Measurements from ENCODE around the gene DUSP7.
"Not testable (repeated sequence)": the region's sequence is repeated elsewhere in the genome, so short reads cannot be mapped to it uniquely, and the experiment has no call there.

The DUSP7 gene

GRCh38 chr3:52050571-52050970 lies 5.8 kb downstream of the DUSP7 start:
- no peak for DNase-seq (ENCODE audit: low read depth in 3 of 3, low spot score in 1 of 3)

DNA sequence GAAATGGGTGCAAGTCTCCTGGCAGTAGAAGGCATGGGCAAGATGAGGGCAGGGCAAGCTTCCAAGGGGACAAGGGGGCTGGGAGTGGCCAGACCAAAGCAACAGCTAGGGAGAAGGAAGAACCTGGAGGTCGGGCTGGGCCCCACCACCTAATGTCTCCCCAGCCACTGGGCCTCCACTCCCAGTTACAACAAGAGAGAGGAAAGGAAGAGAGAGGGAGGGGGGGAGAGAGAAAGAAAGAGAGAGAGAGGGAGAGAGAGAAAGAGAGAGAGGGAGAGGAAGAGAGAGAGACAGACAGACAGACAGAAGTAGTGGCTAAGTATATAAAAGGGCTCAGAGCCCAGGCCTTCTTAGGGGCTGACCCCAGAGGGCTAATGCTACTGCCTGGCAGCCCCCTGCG lies 6.9 kb downstream of the DUSP7 start:
- DNase-seq (ENCODE audit: low read depth in 3 of 3, low spot score in 1 of 3) = no peak

DNA sequence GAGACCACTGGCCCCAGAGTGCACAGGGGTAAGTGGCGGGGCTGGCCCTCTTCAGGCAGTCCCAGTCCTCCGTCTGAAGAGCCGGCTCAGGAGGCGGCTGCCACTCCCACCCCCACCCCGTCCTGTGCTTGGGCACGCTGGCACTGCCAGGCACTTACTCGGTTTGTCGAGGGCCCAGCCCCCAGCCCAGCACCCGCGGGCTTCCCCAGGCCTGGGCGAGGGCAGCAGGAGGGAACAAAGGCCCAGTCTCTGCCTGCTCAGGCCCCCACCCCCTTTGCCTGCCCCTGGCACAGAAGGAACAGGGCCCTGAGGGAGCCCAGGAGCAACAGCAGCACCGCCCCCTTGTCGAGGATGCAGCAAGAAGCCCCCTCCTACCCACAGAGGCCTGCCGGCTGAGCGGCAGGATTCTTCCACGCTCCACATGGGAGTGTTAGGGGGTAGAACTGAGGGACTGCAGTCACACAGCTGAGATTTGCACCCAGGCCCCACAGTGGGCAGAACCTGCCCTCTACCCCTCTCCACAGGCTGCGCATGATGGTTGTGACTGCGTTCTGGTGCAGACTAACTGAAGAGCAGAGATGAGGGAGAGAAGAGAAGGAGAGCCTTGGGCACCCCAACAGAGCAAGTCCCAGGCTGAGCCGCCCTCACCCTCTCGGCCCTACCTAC lies 8.9 kb downstream of the DUSP7 start:
- no peak for DNase-seq (ENCODE audit: low read depth in 3 of 3, low spot score in 1 of 3)

GRCh38 chr3:52046902-52047239 lies 9.5 kb downstream of the DUSP7 start:
- no peak for DNase-seq (ENCODE audit: low read depth in 3 of 3, low spot score in 1 of 3)

GRCh38 chr3:52046186-52046901 lies 10.0 kb downstream of the DUSP7 start:
- DNase-seq (ENCODE audit: low read depth in 3 of 3, low spot score in 1 of 3) = no peak

DNA sequence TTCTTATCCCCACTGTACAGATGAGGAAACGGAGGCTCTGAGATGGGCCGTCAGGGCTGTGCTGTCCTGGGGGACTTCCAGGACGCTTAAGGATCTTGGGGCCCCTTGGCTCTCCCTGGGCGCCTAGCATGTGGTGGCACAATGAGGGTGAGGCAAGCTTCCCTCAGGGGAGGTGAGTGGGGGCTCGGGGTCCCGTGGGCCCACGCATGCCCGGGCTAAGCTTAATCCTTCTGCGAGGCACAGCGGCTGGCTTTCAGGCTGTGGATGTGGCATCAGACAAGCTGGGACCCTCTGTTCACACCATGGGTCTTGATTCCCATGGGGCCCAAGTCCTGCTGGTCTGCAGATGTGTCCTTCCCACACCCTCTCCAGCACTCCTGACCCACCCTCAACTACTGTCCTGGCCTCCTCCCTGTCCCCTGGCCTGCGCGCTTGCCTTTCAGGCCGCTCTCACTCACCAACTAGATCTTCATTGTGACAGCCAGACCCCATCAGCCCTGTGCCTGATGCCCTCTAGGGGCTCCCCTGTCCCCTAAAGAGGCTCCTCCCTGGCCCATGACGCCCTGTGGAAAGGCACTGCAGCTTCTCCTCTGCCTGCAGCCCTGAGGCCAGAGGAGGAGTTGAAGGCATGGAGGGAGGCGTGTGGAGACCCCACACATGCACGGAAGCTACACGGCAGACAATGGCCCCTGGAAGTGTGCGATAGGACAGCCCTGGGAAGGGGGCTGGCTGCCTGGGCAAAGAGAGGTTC lies 11.3 kb downstream of the DUSP7 start:
- DNase-seq (ENCODE audit: low read depth in 3 of 3, low spot score in 1 of 3) = no peak

- no peak for DNase-seq (ENCODE audit: low read depth in 3 of 3, low spot score in 1 of 3)
Observed at GRCh38 chr3:52043750-52044149, 12.6 kb downstream of the DUSP7 start.

DNA sequence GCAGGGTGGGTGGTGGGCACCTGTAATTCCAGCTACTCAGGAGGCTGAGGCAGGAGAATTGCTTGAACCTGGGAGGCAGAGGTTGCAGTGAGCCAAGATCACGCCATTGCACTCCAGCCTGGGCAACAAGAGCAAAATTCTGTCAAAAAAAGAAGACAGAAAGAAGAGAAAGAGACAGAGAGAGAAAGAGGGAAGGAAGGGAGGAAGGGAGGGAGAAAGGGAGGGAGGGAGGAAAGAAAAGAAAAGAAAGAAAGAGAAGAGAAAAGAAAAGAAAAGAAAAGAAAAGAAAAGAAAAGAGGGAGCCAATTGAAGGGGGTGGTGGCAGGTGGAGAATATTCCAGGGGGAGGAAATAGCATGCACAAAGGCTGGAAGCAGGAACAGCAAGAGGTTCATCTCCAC lies 13.3 kb downstream of the DUSP7 start:
- not testable (repeated sequence) for DNase-seq (ENCODE audit: low read depth in 3 of 3, low spot score in 1 of 3)

- no peak for DNase-seq (ENCODE audit: low read depth in 3 of 3, low spot score in 1 of 3)
Observed at GRCh38 chr3:52041118-52041731, 15.1 kb downstream of the DUSP7 start.

- no peak for DNase-seq (ENCODE audit: low read depth in 3 of 3, low spot score in 1 of 3)
Observed at GRCh38 chr3:52040600-52040999, 15.8 kb downstream of the DUSP7 start.

DNA sequence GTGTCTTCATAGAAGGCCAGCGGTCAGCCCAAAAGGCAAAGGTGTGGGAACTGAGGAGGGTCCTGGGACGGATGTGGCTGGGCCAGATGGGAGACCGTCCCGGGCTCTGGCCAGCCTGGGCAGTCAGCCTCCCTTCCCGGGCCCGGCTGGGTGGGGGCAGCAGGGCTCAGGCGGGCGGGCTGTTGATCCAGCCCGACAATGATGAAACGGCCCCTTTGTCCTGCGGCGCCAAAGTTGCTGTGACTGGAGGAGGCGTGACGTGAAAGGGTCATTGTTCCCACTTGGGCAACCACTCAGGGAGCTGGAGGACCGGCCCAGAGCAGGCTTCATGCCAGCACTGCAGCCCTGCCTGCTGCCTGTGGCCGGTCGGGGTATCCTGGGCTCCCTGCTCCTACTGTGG lies 16.5 kb downstream of the DUSP7 start:
- no peak for DNase-seq (ENCODE audit: low read depth in 3 of 3, low spot score in 1 of 3)

DNA sequence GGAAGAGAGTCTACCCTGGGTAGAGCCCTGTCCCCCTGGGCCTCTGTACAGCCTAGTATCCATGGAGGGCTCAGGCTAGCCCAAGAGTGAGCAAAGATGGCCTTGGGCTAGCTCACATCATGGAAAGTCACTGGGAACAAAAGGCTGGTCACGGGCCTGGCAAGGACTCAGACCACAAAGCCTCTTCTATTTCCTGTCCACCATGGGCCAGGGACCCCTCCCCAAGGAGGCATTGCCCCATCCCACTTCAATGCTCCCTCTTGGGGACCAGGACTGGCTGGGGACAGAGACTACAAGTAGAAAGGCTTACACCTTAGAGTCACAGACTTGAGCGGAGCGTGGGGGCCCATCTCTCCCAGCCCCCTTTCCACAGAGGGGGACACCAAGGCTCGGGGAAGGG lies 16.9 kb downstream of the DUSP7 start:
- no peak for DNase-seq (ENCODE audit: low read depth in 3 of 3, low spot score in 1 of 3)

DNA sequence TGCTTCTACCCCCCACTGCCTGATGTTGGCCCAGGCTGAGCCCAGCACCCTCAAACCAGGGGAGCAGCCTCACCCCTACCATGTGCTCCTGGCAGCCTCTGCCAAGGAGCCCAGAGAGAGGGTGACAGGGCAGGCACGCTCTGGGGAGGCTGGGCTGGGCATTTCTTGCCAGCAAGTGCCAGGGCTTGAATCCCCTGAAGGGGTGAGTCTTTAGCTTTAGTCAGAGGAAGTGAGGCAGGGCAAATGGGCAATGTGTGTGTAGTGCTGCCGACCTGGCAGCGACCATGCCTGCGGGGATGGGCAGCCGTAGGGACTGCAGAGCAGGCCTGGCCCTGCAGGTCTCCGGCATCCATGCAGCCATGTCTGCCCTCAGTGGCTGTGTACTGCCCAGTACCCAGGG lies 18.1 kb downstream of the DUSP7 start:
- no peak for DNase-seq (ENCODE audit: low read depth in 3 of 3, low spot score in 1 of 3)

- DNase-seq (ENCODE audit: low read depth in 3 of 3, low spot score in 1 of 3) = no peak
Observed at GRCh38 chr3:52037291-52037690, 19.1 kb downstream of the DUSP7 start.

DNA sequence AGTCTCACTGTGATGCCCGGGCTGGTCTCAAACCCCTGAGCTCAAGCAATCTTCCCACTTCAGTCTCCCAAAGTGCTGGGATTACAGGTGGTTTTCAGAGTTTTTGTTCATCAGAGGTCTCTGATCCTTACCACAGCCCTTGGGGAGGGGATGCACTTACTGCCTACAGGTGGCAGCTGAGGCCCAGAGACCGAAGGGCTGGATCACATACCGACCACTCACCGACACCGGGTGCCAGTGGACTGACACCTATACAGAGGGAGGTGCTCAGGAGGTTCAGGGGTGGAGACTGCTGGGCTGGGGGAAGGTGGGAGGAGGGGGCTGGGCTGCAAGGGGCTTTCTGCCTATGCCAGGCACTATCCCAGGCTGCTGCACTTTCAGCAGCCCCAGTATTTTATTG lies 19.5 kb downstream of the DUSP7 start:
- DNase-seq (ENCODE audit: low read depth in 3 of 3, low spot score in 1 of 3) = no peak

DNA sequence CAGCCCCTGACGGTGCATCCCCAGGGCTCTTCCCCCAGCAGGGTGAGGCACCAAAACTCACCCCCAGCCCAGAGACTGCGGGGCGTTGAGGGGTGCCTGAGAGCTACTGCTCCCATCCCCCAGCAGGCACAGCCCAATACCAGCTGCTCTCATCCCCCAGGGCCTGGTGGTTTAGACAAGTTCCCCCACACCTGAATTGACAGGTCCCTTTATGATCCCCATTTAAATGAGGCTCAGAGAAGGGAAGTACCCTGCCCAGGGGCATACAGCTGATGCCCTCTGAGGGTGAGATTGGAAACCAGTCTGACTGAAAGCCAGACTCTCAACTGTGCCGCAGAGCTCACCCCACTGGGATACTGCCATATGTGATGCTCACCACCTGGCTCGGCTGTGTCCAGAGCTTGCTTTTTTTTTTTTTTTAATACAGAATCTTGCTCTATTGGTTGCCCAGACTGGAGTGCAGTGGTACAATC lies 20.1 kb downstream of the DUSP7 start:
- no peak for DNase-seq (ENCODE audit: low read depth in 3 of 3, low spot score in 1 of 3)

GRCh38 chr3:52034651-52035050 lies 21.7 kb downstream of the DUSP7 start:
- DNase-seq (ENCODE audit: low read depth in 3 of 3, low spot score in 1 of 3) = no peak

DNA sequence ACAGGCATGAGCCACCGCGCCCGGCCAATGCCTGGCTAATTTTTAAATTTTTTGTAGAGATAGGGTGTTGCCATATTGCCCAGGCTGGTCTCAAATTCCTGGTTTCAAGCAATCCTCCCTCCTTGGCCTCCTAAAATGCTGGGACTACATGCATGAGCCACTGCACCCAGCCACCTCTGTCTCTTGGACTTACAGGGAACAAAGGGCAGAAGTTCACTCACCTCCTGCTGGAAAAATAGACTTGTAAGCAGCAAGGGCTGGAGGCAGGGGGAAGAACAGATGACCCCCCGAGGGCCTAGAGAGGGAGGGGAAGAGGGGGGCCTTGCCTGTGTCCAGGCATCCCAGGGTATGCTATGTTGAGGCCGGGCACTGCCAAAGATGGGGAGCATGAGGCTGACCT lies 22.2 kb downstream of the DUSP7 start:
- DNase-seq (ENCODE audit: low read depth in 3 of 3, low spot score in 1 of 3) = no peak

GRCh38 chr3:52033748-52034147 lies 22.6 kb downstream of the DUSP7 start:
- not testable (repeated sequence) for DNase-seq (ENCODE audit: low read depth in 3 of 3, low spot score in 1 of 3)

GRCh38 chr3:52032702-52033408 lies 23.5 kb downstream of the DUSP7 start:
- DNase-seq (ENCODE audit: low read depth in 3 of 3, low spot score in 1 of 3) = no peak

GRCh38 chr3:52031896-52032295 lies 24.5 kb downstream of the DUSP7 start:
- DNase-seq (ENCODE audit: low read depth in 3 of 3, low spot score in 1 of 3) = no peak

All from stimulated activated CD4-positive, alpha-beta T cell treated with anti-CD3 and anti-CD28 coated beads, TNF-alpha, amount 100 ng/mL, for 1 hour (primary cell).